ENCODE data around the gene SORCS3.

DNA sequence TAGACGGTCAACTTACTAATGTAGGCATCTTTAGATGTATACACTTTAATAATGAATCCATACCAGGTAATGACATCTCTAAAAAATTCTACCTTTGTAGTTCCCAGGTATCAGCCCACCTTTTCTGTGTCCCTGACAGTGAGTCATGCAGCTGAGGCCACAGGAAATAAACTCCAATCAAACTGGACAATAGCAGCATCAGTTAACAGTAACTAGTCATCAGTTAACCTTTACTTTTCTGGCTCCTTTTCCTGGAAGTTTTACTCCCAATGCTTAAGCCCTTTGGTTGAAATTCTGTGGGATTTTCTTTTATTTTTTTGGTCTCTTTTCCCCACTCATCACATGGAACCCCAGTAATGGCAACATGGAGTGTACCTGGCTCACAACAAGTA lies 617.6 kb downstream of the SORCS3 start:
- TF ChIP-seq, protein P1, sequence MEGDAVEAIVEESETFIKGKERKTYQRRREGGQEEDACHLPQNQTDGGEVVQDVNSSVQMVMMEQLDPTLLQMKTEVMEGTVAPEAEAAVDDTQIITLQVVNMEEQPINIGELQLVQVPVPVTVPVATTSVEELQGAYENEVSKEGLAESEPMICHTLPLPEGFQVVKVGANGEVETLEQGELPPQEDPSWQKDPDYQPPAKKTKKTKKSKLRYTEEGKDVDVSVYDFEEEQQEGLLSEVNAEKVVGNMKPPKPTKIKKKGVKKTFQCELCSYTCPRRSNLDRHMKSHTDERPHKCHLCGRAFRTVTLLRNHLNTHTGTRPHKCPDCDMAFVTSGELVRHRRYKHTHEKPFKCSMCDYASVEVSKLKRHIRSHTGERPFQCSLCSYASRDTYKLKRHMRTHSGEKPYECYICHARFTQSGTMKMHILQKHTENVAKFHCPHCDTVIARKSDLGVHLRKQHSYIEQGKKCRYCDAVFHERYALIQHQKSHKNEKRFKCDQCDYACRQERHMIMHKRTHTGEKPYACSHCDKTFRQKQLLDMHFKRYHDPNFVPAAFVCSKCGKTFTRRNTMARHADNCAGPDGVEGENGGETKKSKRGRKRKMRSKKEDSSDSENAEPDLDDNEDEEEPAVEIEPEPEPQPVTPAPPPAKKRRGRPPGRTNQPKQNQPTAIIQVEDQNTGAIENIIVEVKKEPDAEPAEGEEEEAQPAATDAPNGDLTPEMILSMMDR (IDR thresholded peaks at IDR 0.05), result no peak
- TF ChIP-seq POLR2AphosphoS5 (IDR thresholded peaks at IDR 0.05; ENCODE audit: low read depth, low read length), result no peak
- TF ChIP-seq TCF7L2 (IDR thresholded peaks at IDR 0.05; ENCODE audit: low read depth, low read length), result no peak
- TF ChIP-seq, protein P2, sequence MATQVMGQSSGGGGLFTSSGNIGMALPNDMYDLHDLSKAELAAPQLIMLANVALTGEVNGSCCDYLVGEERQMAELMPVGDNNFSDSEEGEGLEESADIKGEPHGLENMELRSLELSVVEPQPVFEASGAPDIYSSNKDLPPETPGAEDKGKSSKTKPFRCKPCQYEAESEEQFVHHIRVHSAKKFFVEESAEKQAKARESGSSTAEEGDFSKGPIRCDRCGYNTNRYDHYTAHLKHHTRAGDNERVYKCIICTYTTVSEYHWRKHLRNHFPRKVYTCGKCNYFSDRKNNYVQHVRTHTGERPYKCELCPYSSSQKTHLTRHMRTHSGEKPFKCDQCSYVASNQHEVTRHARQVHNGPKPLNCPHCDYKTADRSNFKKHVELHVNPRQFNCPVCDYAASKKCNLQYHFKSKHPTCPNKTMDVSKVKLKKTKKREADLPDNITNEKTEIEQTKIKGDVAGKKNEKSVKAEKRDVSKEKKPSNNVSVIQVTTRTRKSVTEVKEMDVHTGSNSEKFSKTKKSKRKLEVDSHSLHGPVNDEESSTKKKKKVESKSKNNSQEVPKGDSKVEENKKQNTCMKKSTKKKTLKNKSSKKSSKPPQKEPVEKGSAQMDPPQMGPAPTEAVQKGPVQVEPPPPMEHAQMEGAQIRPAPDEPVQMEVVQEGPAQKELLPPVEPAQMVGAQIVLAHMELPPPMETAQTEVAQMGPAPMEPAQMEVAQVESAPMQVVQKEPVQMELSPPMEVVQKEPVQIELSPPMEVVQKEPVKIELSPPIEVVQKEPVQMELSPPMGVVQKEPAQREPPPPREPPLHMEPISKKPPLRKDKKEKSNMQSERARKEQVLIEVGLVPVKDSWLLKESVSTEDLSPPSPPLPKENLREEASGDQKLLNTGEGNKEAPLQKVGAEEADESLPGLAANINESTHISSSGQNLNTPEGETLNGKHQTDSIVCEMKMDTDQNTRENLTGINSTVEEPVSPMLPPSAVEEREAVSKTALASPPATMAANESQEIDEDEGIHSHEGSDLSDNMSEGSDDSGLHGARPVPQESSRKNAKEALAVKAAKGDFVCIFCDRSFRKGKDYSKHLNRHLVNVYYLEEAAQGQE (IDR thresholded peaks at IDR 0.05; ENCODE audit: insufficient read depth in 1 of 2, low read depth in 2 of 2, low read length in 1 of 2), result no peak
